ENCODE measurements around the gene CCM2L.

The CCM2L gene

GRCh38 chr20:31996996-31997395 is 13.2 kb upstream of the CCM2L start:
- no peak for DNase-seq

GRCh38 chr20:31998246-31998645 is 12.0 kb upstream of the CCM2L start:
- DNase-seq: no peak

GRCh38 chr20:32003325-32003724 is 6.9 kb upstream of the CCM2L start:
- DNase-seq: no peak

GRCh38 chr20:32004963-32005362 is 5.3 kb upstream of the CCM2L start:
- no peak for DNase-seq

- no peak for DNase-seq
Observed at GRCh38 chr20:32006053-32006452, 4.2 kb upstream of the CCM2L start.

GRCh38 chr20:32006841-32007786 is 3.1 kb upstream of the CCM2L start:
- no peak for DNase-seq

- no peak for DNase-seq
Observed at GRCh38 chr20:32007787-32008616, 2.2 kb upstream of the CCM2L start.

GRCh38 chr20:32009564-32009963 is 674 bp upstream of the CCM2L start:
- DNase-seq: no peak

- DNase-seq: no peak
Observed at GRCh38 chr20:32010666-32011065, 428 bp downstream of the CCM2L start.

GRCh38 chr20:32012159-32012688 is 2.0 kb downstream of the CCM2L start:
- no peak for DNase-seq

- no peak for DNase-seq
Observed at GRCh38 chr20:32013326-32013725, 3.1 kb downstream of the CCM2L start.

GRCh38 chr20:32017711-32018251 is 7.5 kb downstream of the CCM2L start:
- peak; percentile 74 for DNase-seq

- DNase-seq: peak; percentile 59
Observed at GRCh38 chr20:32018269-32019155, 8.3 kb downstream of the CCM2L start.

GRCh38 chr20:32019156-32019510 is 8.9 kb downstream of the CCM2L start:
- DNase-seq: no peak

GRCh38 chr20:32019563-32020463 is 9.6 kb downstream of the CCM2L start:
- no peak for DNase-seq

GRCh38 chr20:32021091-32021490 is 10.9 kb downstream of the CCM2L start:
- no peak for DNase-seq

- DNase-seq: no peak
Observed at GRCh38 chr20:32024683-32025295, 14.6 kb downstream of the CCM2L start.

- DNase-seq: no peak
Observed at GRCh38 chr20:32027643-32028042, 17.4 kb downstream of the CCM2L start.

- DNase-seq: no peak
Observed at GRCh38 chr20:32028647-32029372, 18.6 kb downstream of the CCM2L start.

GRCh38 chr20:32029561-32029960 is 19.3 kb downstream of the CCM2L start:
- DNase-seq: no peak
